HepG2 (cell line): ENCODE measurements around the gene TBXAS1. TPM values are rescaled to one million over a fixed set of nuclear protein-coding genes. Genes with fewer than 3 reads are reported as not detected.

Source experiments
- ATAC-seq: fragments of 200-7000 bp; cut with Tn5 transposase; 3 replicates; pipeline ENCODE4 v1.9.1; 2020; ENCODE audit warnings: mild to moderate bottlenecking, moderate library complexity
- BruUV-seq: library from RNA; stranded (reverse); fragments of 400-500 nt; replicated peaks from 2 replicates; lab custom pipeline; 2021; lab: Mats Ljungman, UMichigan
- CTCF ChIA-PET: fragments of 300-600 bp; formaldehyde crosslinking; extraction: SDS; loops from one replicate; lab custom pipeline; 2021; ENCODE audit warnings: low total read pairs, inconsistent platforms, low intra/inter-chr PET ratio; lab: Yijun Ruan, JAX
- POLR2A ChIA-PET: fragments of 350-600 bp; sonication (Branson Sonifier 250); formaldehyde crosslinking; loops from one replicate; lab custom pipeline; 2020; ENCODE audit warnings: antibody characterized with exemption, inconsistent platforms; lab: Yijun Ruan, JAX
- DNase-seq: peaks from one replicate; pipeline ENCODE4 v3.0.0-alpha.2; 2015; ENCODE audit warnings: low spot score
- FAIRE-seq: peaks from 3 replicates; lab custom pipeline; 2011; peaks lifted over from hg19 to GRCh38; lab: Jason Lieb, UNC
- H2AFZ ChIP-seq: one replicate; pipeline ENCODE4 v1.6.1; 2011; ENCODE audit warnings: low read length, inconsistent platforms
- H3K27ac ChIP-seq: fragments of 300-600 bp; 3 replicates; pipeline ENCODE4 v1.8.0; 2011; ENCODE audit warnings: mixed run types, mild to moderate bottlenecking, mixed read lengths, low read length, inconsistent platforms; ENCODE audit not compliant: insufficient read depth; ENCODE audit errors: extremely low read length
- H3K27me3 ChIP-seq, 2 experiments: fragments of 200-600 bp in 1 of 2; 2 replicates in 1 of 2; 3 replicates in 1 of 2; pipeline versions ENCODE4 v1.6.0 to v1.8.0; 2011; ENCODE audit warnings: low read length in 2 of 2, mild to moderate bottlenecking in 2 of 2, moderate library complexity in 2 of 2, inconsistent platforms in 1 of 2; ENCODE audit not compliant: insufficient read depth in 2 of 2, control insufficient read depth in 1 of 2
- H3K36me3 ChIP-seq, 2 experiments: fragments of 200-600 bp in 1 of 2; replicated peaks in 1 of 2; 2 replicates in 1 of 2; 3 replicates in 1 of 2; pipeline versions ENCODE4 v1.5.1 to v1.8.0; 2011; ENCODE audit warnings: low read length in 2 of 2, inconsistent platforms in 1 of 2; ENCODE audit not compliant: insufficient read depth in 2 of 2, control insufficient read depth in 1 of 2
- H3K4me1 ChIP-seq: 2 replicates; pipeline ENCODE4 v1.5.1; 2012; ENCODE audit warnings: low read length, inconsistent platforms; ENCODE audit not compliant: insufficient read depth
- H3K4me2 ChIP-seq: 2 replicates; pipeline ENCODE4 v1.6.0; 2011; ENCODE audit warnings: low read depth, low read length, inconsistent platforms
- H3K4me3 ChIP-seq, 3 experiments: fragments of 200-600 bp in 1 of 3; sonication (generic), shearing (Covaris generic) in 1 of 3; replicated peaks in 1 of 3; 2 replicates each; pipeline ENCODE4 v1.5.1; 2011 to 2016; ENCODE audit warnings: low read length in 3 of 3, inconsistent platforms in 2 of 3, low read depth in 2 of 3, mild to moderate bottlenecking in 2 of 3, control low read depth in 1 of 3, mixed read lengths in 1 of 3; ENCODE audit not compliant: insufficient read depth in 1 of 3
- H3K79me2 ChIP-seq: one replicate; pipeline ENCODE4 v1.6.1; 2011; ENCODE audit warnings: low read length, inconsistent platforms; ENCODE audit not compliant: insufficient read depth
- H3K9ac ChIP-seq: 2 replicates; pipeline ENCODE4 v1.6.0; 2011; ENCODE audit warnings: mild to moderate bottlenecking, low read depth, low read length, inconsistent platforms; ENCODE audit not compliant: insufficient read depth
- H3K9me3 ChIP-seq: 2 replicates; pipeline ENCODE4 v1.5.1; 2012; ENCODE audit warnings: mild to moderate bottlenecking, low read length
- H4K20me1 ChIP-seq: 2 replicates; pipeline ENCODE4 v1.6.0; 2011; ENCODE audit warnings: inconsistent platforms, mild to moderate bottlenecking, low read length, moderate library complexity; ENCODE audit not compliant: insufficient read depth
- EED ChIP-seq: sonication (generic); formaldehyde crosslinking; IDR thresholded peaks from 2 replicates; pipeline ENCODE4 v1.5.0; 2020; ENCODE audit warnings: mild to moderate bottlenecking, missing genetic modification reagents
- GLI4 ChIP-seq: sonication (generic); formaldehyde crosslinking; IDR thresholded peaks from 2 replicates; pipeline ENCODE4 v1.5.1; 2020; ENCODE audit warnings: missing genetic modification reagents, mild to moderate bottlenecking, moderate library complexity, borderline replicate concordance
- HNF4G ChIP-seq, 2 experiments: sonication (generic) in 1 of 2; formaldehyde crosslinking in 1 of 2; IDR thresholded peaks; 2 replicates each; pipeline versions ENCODE4 v1.4.0 to v1.6.1; 2011 to 2020; ENCODE audit warnings: borderline replicate concordance in 2 of 2, low read depth in 2 of 2, mild to moderate bottlenecking in 2 of 2, low read length in 1 of 2, missing genetic modification reagents in 1 of 2, moderate library complexity in 1 of 2
- KAT2B ChIP-seq: fragments of 150-350 bp; IDR thresholded peaks from 2 replicates; pipeline ENCODE4 v1.6.1; 2014; ENCODE audit warnings: low read depth, low read length, borderline replicate concordance
- MEIS2 ChIP-seq: sonication (generic); formaldehyde crosslinking; IDR thresholded peaks from 2 replicates; pipeline ENCODE4 v1.9.0; 2021; ENCODE audit warnings: mild to moderate bottlenecking, missing genetic modification reagents
- PHF5A ChIP-seq: IDR thresholded peaks from one replicate; pipeline ENCODE4 v1.6.1; 2018; ENCODE audit warnings: low read depth, missing genetic modification reagents; ENCODE audit not compliant: unreplicated experiment
- TOPORS ChIP-seq: sonication (generic); formaldehyde crosslinking; IDR thresholded peaks from 2 replicates; pipeline ENCODE4 v1.8.0; 2023; ENCODE audit warnings: mild to moderate bottlenecking, missing genetic modification reagents
- ZNF556 ChIP-seq: sonication (generic); formaldehyde crosslinking; IDR thresholded peaks from 2 replicates; pipeline ENCODE4 v1.4.0; 2020; ENCODE audit warnings: mild to moderate bottlenecking, missing genetic modification reagents, borderline replicate concordance
- in situ Hi-C: cut with HindIII; loops from 2 replicates; pipeline ENCODE4 v1.10.0; 2017; ENCODE audit warnings: low pct_unique_long_range_greater_than_20kb; ENCODE audit not compliant: extremely low pct_ligation_motif_present
- intact Hi-C: fragments of 100-400 bp; cut with micrococcal nuclease; formaldehyde crosslinking; loops from one replicate; pipeline ENCODE4 v1.10.0; 2022; ENCODE audit not compliant: unreplicated experiment
- polyA plus RNA-seq, 8 experiments: library from polyadenylated mRNA; depleted of rRNA in 3 of 8; stranded (reverse) in 7 of 8; unstranded in 1 of 8; fragments of >200 nt; fragmentation: Illumina TruSeq in 4 of 8; extraction: Trizol in 4 of 8; gene quantifications; 2 replicates each; pipeline versions ENCODE4 v1.2.1 to v1.2.3, GENCODE V29; 2011 to 2016; ENCODE audit warnings: low read depth in 4 of 8, missing spikeins in 1 of 8, mixed read lengths in 1 of 8; ENCODE audit not compliant: insufficient read depth in 1 of 8
- total RNA-seq, 5 experiments: library from RNA; depleted of rRNA; stranded (reverse); fragments of >200 nt; fragmentation: Illumina TruSeq; extraction: Trizol; gene quantifications; 2 replicates each; pipeline ENCODE4 v1.2.3, GENCODE V29; 2016; ENCODE audit warnings: low read depth in 1 of 5
- TF ChIP-seq, protein P1 (sequence below): sonication (generic); formaldehyde crosslinking; IDR thresholded peaks from 2 replicates; pipeline ENCODE4 v1.8.0; 2022; ENCODE audit warnings: mild to moderate bottlenecking, missing genetic modification reagents, moderate library complexity
- TF ChIP-seq, protein P2 (sequence below): conservative IDR thresholded peaks from 2 replicates; pipeline ENCODE4 v1.6.1; 2018; ENCODE audit warnings: missing genetic modification reagents
- TF ChIP-seq, protein P3 (sequence below): sonication (generic); formaldehyde crosslinking; IDR thresholded peaks from 2 replicates; pipeline ENCODE4 v1.4.0; 2020; ENCODE audit warnings: missing genetic modification reagents
- TF ChIP-seq, protein P4 (sequence below): sonication (generic); formaldehyde crosslinking; IDR thresholded peaks from 2 replicates; pipeline ENCODE4 v1.5.1; 2020; ENCODE audit warnings: missing genetic modification reagents, mild to moderate bottlenecking, borderline replicate concordance

Gene TBXAS1
- total and polyA plus RNA-seq, 2 of the 13 experiments (the other 11 are each of a cell fraction or from before 2014, with no cell fraction given), result 4.0 to 4.9 TPM

DNA sequence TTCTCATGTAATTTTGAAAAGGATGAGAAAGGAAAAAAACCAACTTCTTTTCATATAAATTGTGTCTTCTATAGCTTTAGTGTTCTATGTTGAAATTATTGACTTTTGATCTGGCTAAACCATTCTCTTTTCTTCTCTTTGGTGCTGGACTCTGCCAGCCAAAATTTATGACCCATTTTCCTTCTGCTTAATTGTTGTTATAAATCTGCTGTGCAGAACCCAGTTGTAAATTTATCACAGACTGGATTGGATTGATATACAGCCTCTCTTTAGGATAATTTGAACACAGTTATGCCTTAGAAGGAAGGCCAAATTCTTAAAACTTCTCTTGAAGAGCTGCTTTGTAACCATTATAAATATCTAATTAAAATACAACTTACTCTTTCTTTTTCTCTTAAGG is 139.9 kb downstream of the TBXAS1 start:
- Histone ChIP-seq H3K4me3 (no peak overlapping the region), H3K79me2 (no peaks in the 10 kb centered on the region), H2AFZ (no peak overlapping the region), H3K9ac (no peak overlapping the region), H3K36me3 (no peaks in the 10 kb centered on the region), H3K4me1 (no peaks in the 10 kb centered on the region), H3K4me2 (no peak overlapping the region), H4K20me1 (no peaks in the 10 kb centered on the region), H3K27me3 (peaks cover 0 to 12% of the 10 kb centered on the region in 2 experiments; a peak in 1 of 5 replicates), H3K9me3 (no peaks in the 10 kb centered on the region), H3K27ac (no peak overlapping the region)
- TF ChIP-seq ZNF556 (CRISPR knock-in tag), result no peak
- TF ChIP-seq EED (CRISPR knock-in tag), result no peak
- TF ChIP-seq KAT2B, result no peak
- TF ChIP-seq, protein P1, sequence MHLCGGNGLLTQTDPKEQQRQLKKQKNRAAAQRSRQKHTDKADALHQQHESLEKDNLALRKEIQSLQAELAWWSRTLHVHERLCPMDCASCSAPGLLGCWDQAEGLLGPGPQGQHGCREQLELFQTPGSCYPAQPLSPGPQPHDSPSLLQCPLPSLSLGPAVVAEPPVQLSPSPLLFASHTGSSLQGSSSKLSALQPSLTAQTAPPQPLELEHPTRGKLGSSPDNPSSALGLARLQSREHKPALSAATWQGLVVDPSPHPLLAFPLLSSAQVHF (CRISPR knock-in tag), result no peak
- TF ChIP-seq, protein P2, sequence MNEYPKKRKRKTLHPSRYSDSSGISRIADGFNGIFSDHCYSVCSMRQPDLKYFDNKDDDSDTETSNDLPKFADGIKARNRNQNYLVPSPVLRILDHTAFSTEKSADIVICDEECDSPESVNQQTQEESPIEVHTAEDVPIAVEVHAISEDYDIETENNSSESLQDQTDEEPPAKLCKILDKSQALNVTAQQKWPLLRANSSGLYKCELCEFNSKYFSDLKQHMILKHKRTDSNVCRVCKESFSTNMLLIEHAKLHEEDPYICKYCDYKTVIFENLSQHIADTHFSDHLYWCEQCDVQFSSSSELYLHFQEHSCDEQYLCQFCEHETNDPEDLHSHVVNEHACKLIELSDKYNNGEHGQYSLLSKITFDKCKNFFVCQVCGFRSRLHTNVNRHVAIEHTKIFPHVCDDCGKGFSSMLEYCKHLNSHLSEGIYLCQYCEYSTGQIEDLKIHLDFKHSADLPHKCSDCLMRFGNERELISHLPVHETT, result no peak
- no peak for TF ChIP-seq TOPORS (CRISPR knock-in tag)
- TF ChIP-seq MEIS2 (CRISPR knock-in tag), result no peak
- TF ChIP-seq HNF4G (IDR thresholded peaks at IDR 0.05; ENCODE audit: borderline replicate concordance, low read depth, low read length), result no peak
- no peak for TF ChIP-seq HNF4G (CRISPR knock-in tag; IDR thresholded peaks at IDR 0.05; ENCODE audit: borderline replicate concordance, low read depth)
- TF ChIP-seq, protein P3, sequence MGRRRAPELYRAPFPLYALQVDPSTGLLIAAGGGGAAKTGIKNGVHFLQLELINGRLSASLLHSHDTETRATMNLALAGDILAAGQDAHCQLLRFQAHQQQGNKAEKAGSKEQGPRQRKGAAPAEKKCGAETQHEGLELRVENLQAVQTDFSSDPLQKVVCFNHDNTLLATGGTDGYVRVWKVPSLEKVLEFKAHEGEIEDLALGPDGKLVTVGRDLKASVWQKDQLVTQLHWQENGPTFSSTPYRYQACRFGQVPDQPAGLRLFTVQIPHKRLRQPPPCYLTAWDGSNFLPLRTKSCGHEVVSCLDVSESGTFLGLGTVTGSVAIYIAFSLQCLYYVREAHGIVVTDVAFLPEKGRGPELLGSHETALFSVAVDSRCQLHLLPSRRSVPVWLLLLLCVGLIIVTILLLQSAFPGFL (CRISPR knock-in tag), result no peak
- no peak for TF ChIP-seq PHF5A (CRISPR knock-in tag)
- TF ChIP-seq, protein P4, sequence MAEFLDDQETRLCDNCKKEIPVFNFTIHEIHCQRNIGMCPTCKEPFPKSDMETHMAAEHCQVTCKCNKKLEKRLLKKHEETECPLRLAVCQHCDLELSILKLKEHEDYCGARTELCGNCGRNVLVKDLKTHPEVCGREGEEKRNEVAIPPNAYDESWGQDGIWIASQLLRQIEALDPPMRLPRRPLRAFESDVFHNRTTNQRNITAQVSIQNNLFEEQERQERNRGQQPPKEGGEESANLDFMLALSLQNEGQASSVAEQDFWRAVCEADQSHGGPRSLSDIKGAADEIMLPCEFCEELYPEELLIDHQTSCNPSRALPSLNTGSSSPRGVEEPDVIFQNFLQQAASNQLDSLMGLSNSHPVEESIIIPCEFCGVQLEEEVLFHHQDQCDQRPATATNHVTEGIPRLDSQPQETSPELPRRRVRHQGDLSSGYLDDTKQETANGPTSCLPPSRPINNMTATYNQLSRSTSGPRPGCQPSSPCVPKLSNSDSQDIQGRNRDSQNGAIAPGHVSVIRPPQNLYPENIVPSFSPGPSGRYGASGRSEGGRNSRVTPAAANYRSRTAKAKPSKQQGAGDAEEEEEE (CRISPR knock-in tag), result no peak
- TF ChIP-seq GLI4, result no peak
- FAIRE-seq (no peak), ATAC-seq (no peak), DNase-seq (no peak)
- intact Hi-C loops, result no loop called here
- POLR2A ChIA-PET, result no interaction called here
- BruUV-seq, result no TSS peak
- in situ Hi-C loops, result no loop called here
- CTCF ChIA-PET, result no interaction called here
